ENCODE data around the gene GJA5. TPM values are rescaled to one million over a fixed set of nuclear protein-coding genes. Genes with fewer than 3 reads are reported as not detected.

Gene GJA5
- total and polyA plus RNA-seq, 2 experiments from 2014 or later: 0.24 to 1.7 TPM

GRCh38 chr1:147745271-147745670 is 15.1 kb downstream of the GJA5 start:
- Mint-ChIP-seq H3K9me3 (no peaks in the 10 kb centered on the region), H3K4me3 (no peak overlapping the region), H3K27me3 (ENCODE audit: insufficient read depth, low read depth, poor library complexity) (no peaks in the 10 kb centered on the region), H3K4me1 (no peaks in the 10 kb centered on the region), H3K36me3 (ENCODE audit: low read depth) (no peaks in the 10 kb centered on the region), H3K27ac (no peak overlapping the region)
- Histone ChIP-seq H3K9me2 (ENCODE audit: insufficient read depth) (peaks cover 15% of the 10 kb centered on the region), H3K27ac (ENCODE audit: low read depth) (no peak overlapping the region), H3K4me3 (no peak overlapping the region), H3K36me3 (ENCODE audit: insufficient read depth) (no peaks in the 10 kb centered on the region), H3K27me3 (ENCODE audit: insufficient read depth) (no peaks in the 10 kb centered on the region), H4K20me1 (replicated peaks; ENCODE audit: insufficient read depth) (no peaks in the 10 kb centered on the region), H3K79me2 (replicated peaks; ENCODE audit: insufficient read depth) (no peaks in the 10 kb centered on the region), H2AFZ (no peak overlapping the region), H3K4me1 (ENCODE audit: insufficient read depth) (no peaks in the 10 kb centered on the region), H3F3A (replicated peaks; ENCODE audit: low read depth) (no peaks in the 10 kb centered on the region), H3K4me2 (no peak overlapping the region)
- DNase-seq (ENCODE audit: low spot score): no peak
- ATAC-seq: no peak
- TF ChIP-seq ZNF462 (CRISPR knock-in tag; IDR thresholded peaks at IDR 0.05) (no peak), CREB1 (CRISPR knock-in tag; IDR thresholded peaks at IDR 0.05; ENCODE audit: low read depth) (no peak), STAT1 (IDR thresholded peaks at IDR 0.05; ENCODE audit: unreplicated experiment) (no peak), REST (IDR thresholded peaks at IDR 0.05; ENCODE audit: unreplicated experiment) (no peak), ETS1 (IDR thresholded peaks at IDR 0.05) (no peak), NANOG (IDR thresholded peaks at IDR 0.05; ENCODE audit: borderline replicate concordance) (no peak), CTCF (conservative IDR thresholded peaks at IDR 0.05; ENCODE audit: low read depth in 2 of 2) (no peak), JUNB (IDR thresholded peaks at IDR 0.05; ENCODE audit: unreplicated experiment) (no peak), ZNF114 (CRISPR knock-in tag; IDR thresholded peaks at IDR 0.05) (no peak), ZNF331 (CRISPR knock-in tag; IDR thresholded peaks at IDR 0.05; ENCODE audit: low read depth) (no peak)
